HEK293T (cell line): Measurements from ENCODE around the gene KIRREL3.

Source experiments
- CTCF ChIA-PET: fragments of 350-600 bp; formaldehyde crosslinking; extraction: SDS; loops from one replicate; lab custom pipeline; 2021; ENCODE audit warnings: antibody characterized with exemption, inconsistent platforms; lab: Yijun Ruan, JAX
- POLR2A ChIA-PET: fragments of 350-600 bp; formaldehyde crosslinking; extraction: SDS; loops from one replicate; lab custom pipeline; 2020; ENCODE audit warnings: antibody characterized with exemption, inconsistent platforms; lab: Yijun Ruan, JAX
- DNase-seq: peaks from one replicate; pipeline ENCODE4 v3.0.0; 2012; ENCODE audit warnings: mixed read lengths; ENCODE audit errors: extremely low spot score
- ARNT ChIP-seq: fragments of 450-650 bp; IDR thresholded peaks from 2 replicates; pipeline ENCODE4 v1.6.1; 2017; ENCODE audit warnings: mild to moderate bottlenecking
- BHLHE40 ChIP-seq: fragments of 450-650 bp; IDR thresholded peaks from 2 replicates; pipeline ENCODE4 v1.6.1; 2016; ENCODE audit warnings: mild to moderate bottlenecking, moderate library complexity, borderline replicate concordance
- CTBP1 ChIP-seq: fragments of 450-650 bp; IDR thresholded peaks from 2 replicates; pipeline ENCODE4 v1.6.1; 2016; ENCODE audit warnings: borderline replicate concordance
- ELF4 ChIP-seq: fragments of 450-650 bp; IDR thresholded peaks from 2 replicates; pipeline ENCODE4 v1.6.1; 2017; ENCODE audit warnings: antibody characterized with exemption
- FOXA1 ChIP-seq: fragments of 450-650 bp; IDR thresholded peaks from 2 replicates; pipeline ENCODE4 v1.6.1; 2016; ENCODE audit warnings: mild to moderate bottlenecking
- FOXK2 ChIP-seq: fragments of 450-650 bp; IDR thresholded peaks from 2 replicates; pipeline ENCODE4 v1.6.1; 2016; ENCODE audit warnings: mild to moderate bottlenecking
- FOXM1 ChIP-seq: fragments of 450-650 bp; IDR thresholded peaks from 2 replicates; pipeline ENCODE4 v1.6.1; 2017; ENCODE audit warnings: mild to moderate bottlenecking, borderline replicate concordance
- HDGF ChIP-seq: fragments of 450-650 bp; IDR thresholded peaks from 2 replicates; pipeline ENCODE4 v1.6.1; 2017; ENCODE audit warnings: antibody characterized with exemption, borderline replicate concordance
- L3MBTL2 ChIP-seq: fragments of 450-650 bp; conservative IDR thresholded peaks from 2 replicates; pipeline ENCODE4 v1.6.1; 2016; ENCODE audit warnings: mild to moderate bottlenecking
- LEF1 ChIP-seq: fragments of 450-650 bp; IDR thresholded peaks from 2 replicates; pipeline ENCODE4 v1.6.1; 2017; ENCODE audit warnings: mild to moderate bottlenecking, borderline replicate concordance
- NFRKB ChIP-seq: fragments of 450-650 bp; IDR thresholded peaks from 2 replicates; pipeline ENCODE4 v1.6.1; 2016; ENCODE audit warnings: mild to moderate bottlenecking, moderate library complexity
- SP1 ChIP-seq: fragments of 450-650 bp; IDR thresholded peaks from 2 replicates; pipeline ENCODE4 v1.6.1; 2017
- SUZ12 ChIP-seq: fragments of 450-650 bp; IDR thresholded peaks from 2 replicates; pipeline ENCODE4 v1.6.1; 2016; ENCODE audit warnings: mild to moderate bottlenecking
- TARDBP ChIP-seq: fragments of 450-650 bp; IDR thresholded peaks from 2 replicates; pipeline ENCODE4 v1.6.1; 2016
- ZNF384 ChIP-seq: fragments of 450-650 bp; IDR thresholded peaks from 2 replicates; pipeline ENCODE4 v1.6.1; 2016
- TF ChIP-seq, protein P1 (sequence below): fragments of 450-650 bp; IDR thresholded peaks from 2 replicates; pipeline ENCODE4 v1.6.1; 2016

KIRREL3 gene

DNA sequence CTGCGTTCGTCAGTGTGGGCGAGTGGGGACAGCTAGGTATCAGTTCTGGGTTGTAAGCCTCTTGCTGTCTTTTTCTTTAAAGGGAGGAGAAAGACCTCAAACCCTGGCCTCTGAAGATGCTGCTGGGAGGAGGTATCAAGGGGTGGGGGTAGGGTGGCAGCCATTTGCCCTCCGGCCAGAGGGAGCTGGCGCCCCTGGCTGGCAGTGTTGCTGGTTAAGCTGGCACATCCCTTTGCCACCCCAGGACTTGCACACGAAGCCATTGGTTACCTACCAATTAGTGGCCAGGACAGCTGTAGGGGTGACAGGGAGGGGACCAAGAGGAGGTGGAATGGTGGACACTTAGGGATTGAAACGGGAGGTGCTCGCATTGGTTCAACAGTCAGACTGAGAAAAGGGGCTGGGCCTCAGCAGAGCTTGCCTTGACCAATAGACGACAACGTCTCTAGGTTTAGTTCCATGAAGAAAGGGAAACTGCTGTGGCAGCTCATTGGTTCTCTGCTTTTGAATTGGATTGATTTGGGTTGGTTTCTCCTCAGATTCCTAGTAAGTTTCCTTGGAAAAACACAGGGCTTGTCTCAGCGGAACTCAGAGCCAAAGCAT, 567.2 kb downstream of the KIRREL3 start:
- POLR2A ChIA-PET = interaction anchor here (1.4 kb wide), 1 partner anchor 47 kb away, joined by 3 read pairs; no protein-coding TSS in a partner anchor
- CTCF ChIA-PET = no interaction called here
- TF ChIP-seq SP1 (no peak), ARNT (no peak), SUZ12 (no peak)
- DNase-seq = no peak

- ChIA-PET POLR2A (no interaction called here), CTCF (no interaction called here)
- DNase-seq = no peak
- TF ChIP-seq L3MBTL2 (no peak), CTBP1 (no peak), FOXK2 (no peak), FOXM1 (no peak), HDGF (no peak), NFRKB (no peak), ELF4 (no peak), SP1 (no peak), FOXA1 (no peak), LEF1 (no peak)
Observed at GRCh38 chr11:126432525-126432924, 568.0 kb downstream of the KIRREL3 start.

DNA sequence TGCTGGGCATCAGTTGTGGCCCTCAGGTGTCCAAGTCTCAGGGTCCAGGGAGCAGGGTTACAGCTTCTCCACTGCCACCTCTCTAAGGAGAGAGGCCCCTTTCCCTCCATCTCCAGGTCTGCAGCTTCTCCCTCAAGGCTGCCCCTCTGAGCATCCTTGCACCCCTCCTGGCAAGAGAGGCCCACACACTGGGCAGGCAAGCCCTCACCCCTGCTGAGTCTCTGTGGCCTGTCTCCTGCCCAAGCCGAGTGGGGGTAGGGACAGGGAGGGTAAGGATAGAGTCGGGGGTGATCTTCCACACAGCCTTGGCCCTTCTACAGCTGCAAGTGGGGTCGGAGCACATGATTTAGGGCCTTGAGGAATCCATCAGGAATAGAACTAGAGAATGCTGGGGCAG, 568.5 kb downstream of the KIRREL3 start:
- no peak for DNase-seq
- ChIA-PET POLR2A (no interaction called here), CTCF (interaction anchor here (1.7 kb wide), 1 partner anchor 122 kb away, joined by 5 read pairs; no protein-coding TSS in a partner anchor)
- TF ChIP-seq NFRKB (no peak), SUZ12 (no peak), HDGF (no peak), FOXM1 (no peak), FOXA1 (no peak), TARDBP (no peak), CTBP1 (no peak), ARNT (no peak)

DNA sequence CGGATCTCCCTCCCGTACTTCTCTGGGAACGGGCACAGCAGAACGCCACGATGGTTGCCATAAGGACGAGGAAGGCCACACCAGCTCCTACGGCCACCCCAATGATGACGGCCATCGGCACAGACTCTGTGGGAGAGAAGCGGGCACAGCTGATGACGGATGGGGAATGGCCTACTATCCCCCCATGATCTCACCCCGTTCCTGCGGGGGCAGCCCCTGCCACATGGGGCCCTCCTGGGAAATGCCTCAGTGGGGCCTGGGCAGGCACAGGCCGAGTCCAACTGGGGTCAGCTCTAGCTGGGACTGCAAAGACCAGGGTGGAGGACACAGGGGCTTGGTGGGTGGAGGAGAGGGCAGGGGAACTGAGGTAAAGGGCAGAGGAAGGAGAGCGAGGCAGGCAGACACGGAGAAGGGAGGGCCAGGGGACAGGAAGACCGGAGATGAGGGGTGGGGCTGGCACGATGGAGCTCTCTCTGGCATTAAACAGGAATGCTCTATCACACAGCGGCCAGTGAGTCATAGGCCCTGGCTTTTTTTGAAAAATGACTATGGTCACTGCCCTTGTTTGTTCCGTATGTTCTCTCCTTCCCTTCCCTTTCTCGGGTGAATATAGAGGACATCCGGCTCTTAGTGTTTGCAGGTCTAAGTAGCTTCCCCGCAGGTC, 569.0 kb downstream of the KIRREL3 start:
- ChIA-PET CTCF (interaction anchor here (1.7 to 1.9 kb wide), 2 partner anchors 49 to 121 kb away, joined by 5 to 7 read pairs; no protein-coding TSS in a partner anchor), POLR2A (no interaction called here)
- no peak for DNase-seq
- TF ChIP-seq FOXK2 (no peak), SUZ12 (no peak), L3MBTL2 (no peak), FOXA1 (no peak), FOXM1 (no peak), NFRKB (no peak), ZNF384 (no peak), ARNT (no peak), CTBP1 (no peak), LEF1 (no peak), ELF4 (no peak), SP1 (no peak), TARDBP (no peak), HDGF (no peak), BHLHE40 (no peak)
- TF ChIP-seq, protein P1, sequence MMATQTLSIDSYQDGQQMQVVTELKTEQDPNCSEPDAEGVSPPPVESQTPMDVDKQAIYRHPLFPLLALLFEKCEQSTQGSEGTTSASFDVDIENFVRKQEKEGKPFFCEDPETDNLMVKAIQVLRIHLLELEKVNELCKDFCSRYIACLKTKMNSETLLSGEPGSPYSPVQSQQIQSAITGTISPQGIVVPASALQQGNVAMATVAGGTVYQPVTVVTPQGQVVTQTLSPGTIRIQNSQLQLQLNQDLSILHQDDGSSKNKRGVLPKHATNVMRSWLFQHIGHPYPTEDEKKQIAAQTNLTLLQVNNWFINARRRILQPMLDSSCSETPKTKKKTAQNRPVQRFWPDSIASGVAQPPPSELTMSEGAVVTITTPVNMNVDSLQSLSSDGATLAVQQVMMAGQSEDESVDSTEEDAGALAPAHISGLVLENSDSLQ = no peak

GRCh38 chr11:126430581-126431335, 569.8 kb downstream of the KIRREL3 start:
- CTCF ChIA-PET = interaction anchor here (0.6 to 1.9 kb wide), 3 partner anchors 50 to 132 kb away, joined by 3 to 7 read pairs (median 5); no protein-coding TSS in a partner anchor
- POLR2A ChIA-PET = no interaction called here
- TF ChIP-seq ELF4 (no peak), SUZ12 (no peak), CTBP1 (no peak), FOXM1 (no peak), SP1 (no peak), L3MBTL2 (no peak), FOXK2 (no peak), TARDBP (no peak), HDGF (no peak), ZNF384 (no peak), ARNT (no peak), NFRKB (no peak)
- TF ChIP-seq, protein P1 = no peak
- DNase-seq = no peak

DNA sequence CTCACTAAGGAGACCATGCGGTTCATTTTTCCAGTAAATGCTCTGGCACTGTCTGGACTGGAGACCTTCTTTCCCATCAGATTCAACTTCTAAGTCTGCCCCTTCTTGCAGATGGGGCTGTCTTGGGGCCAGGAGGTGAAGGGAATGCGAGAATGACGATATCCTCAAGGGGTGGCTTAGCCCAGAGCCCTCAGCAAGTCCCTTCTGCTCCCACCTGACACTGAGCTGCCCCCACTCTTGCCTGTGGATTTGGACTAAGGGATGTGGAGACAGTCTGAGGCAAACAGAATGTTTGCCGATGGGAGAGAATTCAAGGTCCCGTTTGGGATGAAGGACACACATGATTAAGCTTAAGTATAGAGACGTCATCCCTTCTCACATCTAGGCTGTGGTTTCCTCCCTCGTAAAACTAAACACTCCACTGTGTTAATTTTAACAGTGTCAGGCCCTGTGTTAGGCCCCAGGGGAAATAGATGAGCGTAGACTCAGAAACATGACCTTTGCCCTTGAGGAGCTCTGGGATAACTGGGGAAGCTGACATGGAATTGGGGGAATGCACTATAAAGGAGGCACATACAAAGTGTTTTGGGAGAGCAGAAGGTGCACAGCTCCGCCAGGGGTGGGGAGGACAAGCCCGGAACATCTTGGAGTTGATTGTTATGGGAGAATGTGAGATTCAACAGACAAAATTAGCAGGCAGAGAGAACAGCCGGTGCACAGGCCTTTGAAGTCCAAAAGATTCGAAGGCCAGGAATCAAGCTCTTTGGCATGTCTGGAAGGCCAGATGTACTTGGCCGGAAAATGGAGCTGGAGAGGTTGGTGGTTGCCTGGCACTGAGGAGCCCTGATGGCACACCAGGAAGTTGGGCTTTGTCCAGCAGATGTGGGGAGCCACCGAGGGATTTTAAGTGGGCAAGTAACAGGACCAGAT, 573.5 kb downstream of the KIRREL3 start:
- ChIA-PET POLR2A (no interaction called here), CTCF (interaction anchor here (1.2 kb wide), 1 partner anchor 15 kb away, joined by 3 read pairs; no protein-coding TSS in a partner anchor)
- no peak for DNase-seq
- TF ChIP-seq FOXK2 (no peak), ARNT (no peak), SP1 (no peak), HDGF (no peak), FOXM1 (no peak), L3MBTL2 (no peak), FOXA1 (no peak)
- TF ChIP-seq, protein P1 = no peak
